Progenitor cell of endocrine pancreas (in vitro differentiated cells): ENCODE measurements around the gene RGPD3. TPM values are rescaled to one million over a fixed set of nuclear protein-coding genes. Genes with fewer than 3 reads are reported as not detected.
"Not testable (repeated sequence)": the region's sequence is repeated elsewhere in the genome, so short reads cannot be mapped to it uniquely, and the experiment has no call there.

Source experiments
- DNase-seq: peaks from one replicate; pipeline ENCODE4 v3.0.0; 2021; ENCODE audit warnings: low spot score; ENCODE audit not compliant: unreplicated experiment
- H3K27ac Mint-ChIP-seq: 2 replicates; pipeline ENCODE4 v1.8.0; 2021; ENCODE audit warnings: mild to moderate bottlenecking, moderate library complexity, mixed read lengths
- H3K27me3 Mint-ChIP-seq: 2 replicates; pipeline ENCODE4 v1.8.0; 2021; ENCODE audit warnings: mixed read lengths
- H3K36me3 Mint-ChIP-seq: 2 replicates; pipeline ENCODE4 v1.8.0; 2022; ENCODE audit warnings: mixed read lengths; ENCODE audit not compliant: insufficient read depth
- H3K4me1 Mint-ChIP-seq: 2 replicates; pipeline ENCODE4 v1.8.0; 2021; ENCODE audit warnings: low read depth, mixed read lengths
- H3K4me3 Mint-ChIP-seq: 2 replicates; pipeline ENCODE4 v1.8.0; 2021; ENCODE audit warnings: low read depth, mild to moderate bottlenecking, moderate library complexity, mixed read lengths
- H3K9me3 Mint-ChIP-seq: 2 replicates; pipeline ENCODE4 v1.8.0; 2021; ENCODE audit warnings: low read depth, mixed read lengths
- CTCF ChIP-seq: fragments of 200-600 bp; sonication (generic); IDR thresholded peaks from one replicate; pipeline ENCODE4 v1.5.0; 2021; ENCODE audit warnings: antibody characterized with exemption, mild to moderate bottlenecking; ENCODE audit not compliant: unreplicated experiment
- long read RNA-seq: library from polyadenylated mRNA; unstranded; transcript quantifications from one replicate; pipeline ENCODE4 v2.0.0, GENCODE V29; 2020
- total RNA-seq: library from RNA; stranded (reverse); gene quantifications from 2 replicates; pipeline ENCODE4 v1.2.1, GENCODE V29; 2021

The RGPD3 gene
- total RNA-seq = 0.07 and 0.38 TPM in 2 replicates
- long read RNA-seq = 0 reads

GRCh38 chr2:106468107-106468506, at the start of gene RGPD3:
RGPD3 (minus strand) TSS chr2:106468413; CDS start chr2:106468288, 125 bp downstream.
- H3K36me3 Mint-ChIP-seq, H3K27ac Mint-ChIP-seq, H3K4me3 Mint-ChIP-seq: not testable (repeated sequence)

GRCh38 chr2:106517329-106517728, 49.1 kb upstream of the RGPD3 start:
- no peaks in the 10 kb centered on the region for H3K36me3 Mint-ChIP-seq
- TF ChIP-seq CTCF = no peak
- no peak overlapping the region for H3K27ac Mint-ChIP-seq

More at GRCh38 chr2:106468107-106468506, at the start of gene RGPD3:
- H3K4me1 Mint-ChIP-seq, H3K27me3 Mint-ChIP-seq, DNase-seq, H3K9me3 Mint-ChIP-seq: not testable (repeated sequence)

GRCh38 chr2:106516864-106517263, 48.7 kb upstream of the RGPD3 start:
- no peak for TF ChIP-seq CTCF
- DNase-seq = no peak
- no peak overlapping the region for H3K27ac Mint-ChIP-seq
- H3K36me3 Mint-ChIP-seq = no peaks in the 10 kb centered on the region
- H3K27me3 Mint-ChIP-seq = no peaks in the 10 kb centered on the region
- no peaks in the 10 kb centered on the region for H3K9me3 Mint-ChIP-seq
- no peaks in the 10 kb centered on the region for H3K4me1 Mint-ChIP-seq
- no peak overlapping the region for H3K4me3 Mint-ChIP-seq

More at GRCh38 chr2:106517329-106517728, 49.1 kb upstream of the RGPD3 start:
- no peak for DNase-seq
- Mint-ChIP-seq H3K9me3 (no peaks in the 10 kb centered on the region), H3K4me1 (no peaks in the 10 kb centered on the region), H3K27me3 (no peaks in the 10 kb centered on the region), H3K4me3 (no peak overlapping the region)

- Mint-ChIP-seq H3K4me1 (no peaks in the 10 kb centered on the region), H3K9me3 (no peaks in the 10 kb centered on the region), H3K27me3 (no peaks in the 10 kb centered on the region), H3K4me3 (no peak overlapping the region), H3K27ac (no peak overlapping the region), H3K36me3 (no peaks in the 10 kb centered on the region)
- no peak for TF ChIP-seq CTCF
- no peak for DNase-seq
These were observed 48.2 kb upstream of the RGPD3 start for GRCh38 chr2:106516436-106516835.

GRCh38 chr2:106514827-106515226, 46.6 kb upstream of the RGPD3 start:
- not testable (repeated sequence) for H3K27ac Mint-ChIP-seq, DNase-seq, H3K36me3 Mint-ChIP-seq, H3K4me1 Mint-ChIP-seq, H3K27me3 Mint-ChIP-seq, H3K4me3 Mint-ChIP-seq, H3K9me3 Mint-ChIP-seq

- H3K4me1 Mint-ChIP-seq, H3K4me3 Mint-ChIP-seq, H3K27ac Mint-ChIP-seq, DNase-seq, H3K27me3 Mint-ChIP-seq, H3K9me3 Mint-ChIP-seq, H3K36me3 Mint-ChIP-seq: not testable (repeated sequence)
These were observed 45.2 kb upstream of the RGPD3 start for GRCh38 chr2:106513391-106513790.

- not testable (repeated sequence) for H3K9me3 Mint-ChIP-seq, H3K4me1 Mint-ChIP-seq, DNase-seq, H3K27me3 Mint-ChIP-seq, H3K36me3 Mint-ChIP-seq, H3K4me3 Mint-ChIP-seq, H3K27ac Mint-ChIP-seq
These were observed 43.7 kb upstream of the RGPD3 start for GRCh38 chr2:106511934-106512333.

- H3K36me3 Mint-ChIP-seq, H3K4me3 Mint-ChIP-seq, H3K9me3 Mint-ChIP-seq, DNase-seq, H3K27ac Mint-ChIP-seq, H3K4me1 Mint-ChIP-seq, H3K27me3 Mint-ChIP-seq: not testable (repeated sequence)
These were observed 43.3 kb upstream of the RGPD3 start for GRCh38 chr2:106511476-106511901.

GRCh38 chr2:106510791-106511190, 42.6 kb upstream of the RGPD3 start:
- not testable (repeated sequence) for H3K36me3 Mint-ChIP-seq, DNase-seq, H3K9me3 Mint-ChIP-seq, H3K4me3 Mint-ChIP-seq, H3K27ac Mint-ChIP-seq, H3K27me3 Mint-ChIP-seq, H3K4me1 Mint-ChIP-seq

GRCh38 chr2:106509374-106509770, 41.2 kb upstream of the RGPD3 start:
- not testable (repeated sequence) for H3K36me3 Mint-ChIP-seq, H3K27ac Mint-ChIP-seq, H3K4me3 Mint-ChIP-seq, DNase-seq, H3K4me1 Mint-ChIP-seq, H3K9me3 Mint-ChIP-seq, H3K27me3 Mint-ChIP-seq
